HCT116 (cell line): ENCODE results near the gene SH3GL1.

Experiments
- CEBPB ChIP-seq: IDR thresholded peaks from 2 replicates; pipeline ENCODE4 v1.6.1; 2012; ENCODE audit warnings: low read depth
- EZH2 ChIP-seq: fragments of 200-600 bp; sonication (generic); IDR thresholded peaks from 2 replicates; pipeline ENCODE4 v1.6.1; 2017; ENCODE audit warnings: antibody characterized with exemption, mixed run types
- JUND ChIP-seq: IDR thresholded peaks from 2 replicates; pipeline ENCODE4 v1.6.1; 2012
- POLR2A ChIP-seq: IDR thresholded peaks from 2 replicates; pipeline ENCODE4 v1.7.0; 2011; ENCODE audit warnings: borderline replicate concordance; ENCODE audit not compliant: insufficient read depth, insufficient read length; ENCODE audit errors: extremely low read depth
- POLR2AphosphoS5 ChIP-seq: IDR thresholded peaks from 2 replicates; pipeline ENCODE4 v1.6.1; 2011; ENCODE audit warnings: mild to moderate bottlenecking, low read depth, low read length, moderate library complexity
- RAD21 ChIP-seq: IDR thresholded peaks from 2 replicates; pipeline ENCODE4 v1.6.1; 2012; ENCODE audit warnings: low read depth, mild to moderate bottlenecking
- SIN3A ChIP-seq: IDR thresholded peaks from 2 replicates; pipeline ENCODE4 v1.6.1; 2012; ENCODE audit warnings: low read depth
- SP1 ChIP-seq: IDR thresholded peaks from 2 replicates; pipeline ENCODE4 v1.6.1; 2012; ENCODE audit warnings: low read depth
- TCF7L2 ChIP-seq: IDR thresholded peaks from 2 replicates; pipeline ENCODE4 v1.7.0; 2011; ENCODE audit warnings: borderline replicate concordance, inconsistent platforms; ENCODE audit not compliant: insufficient read depth, insufficient read length; ENCODE audit errors: extremely low read depth
- ZNF274 ChIP-seq: fragments of 200-500 bp; sonication (Bioruptor generic); IDR thresholded peaks from 2 replicates; pipeline ENCODE4 v1.6.1; 2014; ENCODE audit warnings: mild to moderate bottlenecking, low read depth, low read length, inconsistent platforms
- TF ChIP-seq, protein P1 (sequence below), 3 experiments: fragments of 200-600 bp in 1 of 3; sonication (generic) in 1 of 3; IDR thresholded peaks in 2 of 3; conservative IDR thresholded peaks in 1 of 3; 2 replicates each; pipeline ENCODE4 v1.5.1; 2012 to 2017; ENCODE audit warnings: low read depth in 2 of 3, low read length in 2 of 3, antibody characterized with exemption in 1 of 3, borderline replicate concordance in 1 of 3, control low read depth in 1 of 3, mild to moderate bottlenecking in 1 of 3, mixed read lengths in 1 of 3, mixed run types in 1 of 3, moderate library complexity in 1 of 3; ENCODE audit not compliant: insufficient read depth in 1 of 3
- TF ChIP-seq, protein P2 (sequence below): IDR thresholded peaks from 2 replicates; pipeline ENCODE4 v1.6.1; 2012; ENCODE audit warnings: low read depth
- TF ChIP-seq, protein P3 (sequence below): IDR thresholded peaks from 2 replicates; pipeline ENCODE4 v1.6.1; 2012

DNA sequence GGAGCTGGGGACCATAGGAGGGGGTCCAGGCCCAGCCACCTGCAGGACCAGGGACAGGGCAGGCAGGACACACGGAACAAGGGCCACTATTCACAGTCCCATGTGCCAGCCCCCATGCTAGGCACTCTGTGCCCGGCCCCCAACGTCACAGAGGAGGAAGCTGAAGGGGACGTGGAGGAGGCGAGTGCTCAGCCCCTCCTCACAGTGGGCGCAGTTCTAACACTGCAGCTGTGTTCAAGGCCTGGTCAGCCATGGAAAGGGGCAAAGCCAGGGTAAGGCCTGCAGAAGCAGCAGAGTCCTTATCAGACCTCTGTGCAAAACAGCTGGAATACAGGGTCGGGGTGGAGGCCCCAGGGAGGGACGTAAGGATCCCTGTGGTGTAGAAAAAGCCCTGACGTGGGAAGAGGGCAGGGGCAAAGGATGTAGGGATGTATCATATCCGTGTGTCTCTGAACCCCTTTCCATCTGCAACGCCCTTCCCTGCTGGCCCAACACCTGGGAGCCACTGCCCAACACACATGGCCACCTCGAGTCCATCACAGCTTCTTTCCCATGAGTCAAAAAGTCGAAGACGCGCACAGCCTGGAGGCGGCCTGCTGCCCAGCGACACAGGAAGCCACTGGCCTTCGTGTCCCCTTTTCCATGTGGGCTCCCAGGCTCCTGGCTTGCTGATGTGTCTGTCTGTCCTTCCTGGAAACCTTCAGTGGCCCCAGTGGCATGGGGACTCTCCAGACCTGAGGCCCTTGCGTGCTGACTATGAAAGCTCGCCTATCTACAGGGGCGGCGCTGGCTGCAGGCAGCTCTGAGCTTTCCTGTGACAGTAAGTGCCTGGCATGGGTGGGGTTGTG, 28.0 kb downstream of the SH3GL1 start:
- TF ChIP-seq, protein P1, sequence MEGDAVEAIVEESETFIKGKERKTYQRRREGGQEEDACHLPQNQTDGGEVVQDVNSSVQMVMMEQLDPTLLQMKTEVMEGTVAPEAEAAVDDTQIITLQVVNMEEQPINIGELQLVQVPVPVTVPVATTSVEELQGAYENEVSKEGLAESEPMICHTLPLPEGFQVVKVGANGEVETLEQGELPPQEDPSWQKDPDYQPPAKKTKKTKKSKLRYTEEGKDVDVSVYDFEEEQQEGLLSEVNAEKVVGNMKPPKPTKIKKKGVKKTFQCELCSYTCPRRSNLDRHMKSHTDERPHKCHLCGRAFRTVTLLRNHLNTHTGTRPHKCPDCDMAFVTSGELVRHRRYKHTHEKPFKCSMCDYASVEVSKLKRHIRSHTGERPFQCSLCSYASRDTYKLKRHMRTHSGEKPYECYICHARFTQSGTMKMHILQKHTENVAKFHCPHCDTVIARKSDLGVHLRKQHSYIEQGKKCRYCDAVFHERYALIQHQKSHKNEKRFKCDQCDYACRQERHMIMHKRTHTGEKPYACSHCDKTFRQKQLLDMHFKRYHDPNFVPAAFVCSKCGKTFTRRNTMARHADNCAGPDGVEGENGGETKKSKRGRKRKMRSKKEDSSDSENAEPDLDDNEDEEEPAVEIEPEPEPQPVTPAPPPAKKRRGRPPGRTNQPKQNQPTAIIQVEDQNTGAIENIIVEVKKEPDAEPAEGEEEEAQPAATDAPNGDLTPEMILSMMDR (IDR thresholded peaks at IDR 0.05 in 2 of 3, conservative IDR thresholded peaks at IDR 0.05 in 1 of 3; ENCODE audit: borderline replicate concordance in 1 of 3, insufficient read depth in 1 of 3, low read depth in 2 of 3, low read length in 2 of 3) = no peak
- TF ChIP-seq SP1 = no peak
- TF ChIP-seq EZH2 = no peak
- no peak for TF ChIP-seq JUND
- TF ChIP-seq, protein P2, sequence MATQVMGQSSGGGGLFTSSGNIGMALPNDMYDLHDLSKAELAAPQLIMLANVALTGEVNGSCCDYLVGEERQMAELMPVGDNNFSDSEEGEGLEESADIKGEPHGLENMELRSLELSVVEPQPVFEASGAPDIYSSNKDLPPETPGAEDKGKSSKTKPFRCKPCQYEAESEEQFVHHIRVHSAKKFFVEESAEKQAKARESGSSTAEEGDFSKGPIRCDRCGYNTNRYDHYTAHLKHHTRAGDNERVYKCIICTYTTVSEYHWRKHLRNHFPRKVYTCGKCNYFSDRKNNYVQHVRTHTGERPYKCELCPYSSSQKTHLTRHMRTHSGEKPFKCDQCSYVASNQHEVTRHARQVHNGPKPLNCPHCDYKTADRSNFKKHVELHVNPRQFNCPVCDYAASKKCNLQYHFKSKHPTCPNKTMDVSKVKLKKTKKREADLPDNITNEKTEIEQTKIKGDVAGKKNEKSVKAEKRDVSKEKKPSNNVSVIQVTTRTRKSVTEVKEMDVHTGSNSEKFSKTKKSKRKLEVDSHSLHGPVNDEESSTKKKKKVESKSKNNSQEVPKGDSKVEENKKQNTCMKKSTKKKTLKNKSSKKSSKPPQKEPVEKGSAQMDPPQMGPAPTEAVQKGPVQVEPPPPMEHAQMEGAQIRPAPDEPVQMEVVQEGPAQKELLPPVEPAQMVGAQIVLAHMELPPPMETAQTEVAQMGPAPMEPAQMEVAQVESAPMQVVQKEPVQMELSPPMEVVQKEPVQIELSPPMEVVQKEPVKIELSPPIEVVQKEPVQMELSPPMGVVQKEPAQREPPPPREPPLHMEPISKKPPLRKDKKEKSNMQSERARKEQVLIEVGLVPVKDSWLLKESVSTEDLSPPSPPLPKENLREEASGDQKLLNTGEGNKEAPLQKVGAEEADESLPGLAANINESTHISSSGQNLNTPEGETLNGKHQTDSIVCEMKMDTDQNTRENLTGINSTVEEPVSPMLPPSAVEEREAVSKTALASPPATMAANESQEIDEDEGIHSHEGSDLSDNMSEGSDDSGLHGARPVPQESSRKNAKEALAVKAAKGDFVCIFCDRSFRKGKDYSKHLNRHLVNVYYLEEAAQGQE = no peak
- TF ChIP-seq POLR2A = no peak
- TF ChIP-seq POLR2AphosphoS5 = no peak
- TF ChIP-seq CEBPB = no peak
- TF ChIP-seq, protein P3, sequence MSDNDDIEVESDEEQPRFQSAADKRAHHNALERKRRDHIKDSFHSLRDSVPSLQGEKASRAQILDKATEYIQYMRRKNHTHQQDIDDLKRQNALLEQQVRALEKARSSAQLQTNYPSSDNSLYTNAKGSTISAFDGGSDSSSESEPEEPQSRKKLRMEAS = no peak
- no peak for TF ChIP-seq ZNF274
- TF ChIP-seq RAD21 = no peak
- no peak for TF ChIP-seq TCF7L2
- TF ChIP-seq SIN3A = no peak
